Activated naive CD4-positive, alpha-beta T cell treated with anti-CD3 and anti-CD28 coated beads, Interleukin-2, amount 50 U/mL, for 16 hours (primary cell): ENCODE measurements around the gene COPA.
"Not testable (repeated sequence)": the region's sequence is repeated elsewhere in the genome, so short reads cannot be mapped to it uniquely, and the experiment has no call there.

Experiments
- DNase-seq: peaks from one replicate; pipeline ENCODE4 v3.0.0-alpha.2; 2020

Gene COPA

DNA sequence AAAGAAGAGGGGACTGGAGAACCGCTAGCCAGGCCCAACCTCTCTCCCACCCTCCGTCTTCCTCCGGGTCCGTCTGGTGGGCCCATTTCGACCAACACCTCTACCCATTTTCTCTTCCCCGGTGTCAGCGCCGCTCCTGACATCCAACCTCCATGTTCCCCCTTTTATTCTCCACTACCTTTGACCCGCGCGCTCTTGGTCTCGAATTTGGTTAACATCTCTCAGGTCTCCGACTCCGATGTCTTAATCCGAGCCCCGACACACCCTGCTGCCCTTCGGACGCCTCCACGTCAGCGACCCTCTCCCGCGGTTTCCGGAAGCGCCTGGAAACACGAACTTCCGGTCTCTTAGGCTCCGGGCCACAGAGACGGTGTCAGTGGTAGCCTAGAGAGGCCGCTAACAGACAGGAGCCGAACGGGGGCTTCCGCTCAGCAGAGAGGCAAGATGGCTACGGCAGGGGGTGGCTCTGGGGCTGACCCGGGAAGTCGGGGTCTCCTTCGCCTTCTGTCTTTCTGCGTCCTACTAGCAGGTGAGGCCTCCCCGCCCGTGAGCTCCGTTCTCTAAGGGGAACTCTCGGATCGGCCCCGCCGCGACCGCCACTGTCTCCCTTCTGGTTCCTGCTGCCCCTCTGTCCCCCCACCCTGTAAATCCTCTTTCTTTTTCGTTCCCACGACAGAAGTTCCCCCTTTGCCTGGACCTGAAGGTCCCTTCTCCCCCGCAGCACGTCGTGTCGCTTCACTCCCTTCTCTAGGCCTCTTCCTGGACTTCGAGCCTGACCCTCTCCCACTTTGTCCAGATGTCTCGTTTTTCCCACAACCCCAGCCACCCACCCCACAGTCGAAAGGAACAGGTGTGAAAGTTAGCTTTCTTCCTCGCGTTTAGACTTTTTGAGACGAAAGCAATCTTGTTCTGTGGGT is at the start of gene COPA, which contains the start of gene NCSTN:
TSS of gene COPA (minus strand) at position 298 of the 917 bp plus-strand sequence. CDS start at position 218, 80 bp downstream.
TSS of gene NCSTN (plus strand) at position 431 of the 917 bp plus-strand sequence. CDS start at position 445, 14 bp downstream.
- DNase-seq = peak; percentile 88

DNA sequence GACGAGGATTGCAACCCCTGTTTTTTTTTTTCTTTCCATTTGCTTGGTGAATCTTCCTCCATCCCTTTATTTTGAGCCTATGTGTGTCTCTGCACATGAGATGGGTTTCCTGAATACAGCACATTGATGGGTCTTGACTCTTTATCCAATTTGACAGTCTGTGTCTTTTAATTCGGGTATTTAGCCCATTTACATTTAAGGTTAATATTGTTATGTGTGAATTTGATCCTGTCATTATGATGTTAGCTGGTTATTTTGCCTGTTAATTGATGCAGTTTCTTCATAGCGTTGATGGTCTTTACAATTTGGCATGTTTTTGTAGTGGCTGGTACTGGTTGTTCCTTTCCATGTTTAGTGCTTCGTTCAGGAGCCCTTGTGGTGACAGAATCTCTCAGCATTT is 45.4 kb upstream of the COPA start:
- not testable (repeated sequence) for DNase-seq

DNA sequence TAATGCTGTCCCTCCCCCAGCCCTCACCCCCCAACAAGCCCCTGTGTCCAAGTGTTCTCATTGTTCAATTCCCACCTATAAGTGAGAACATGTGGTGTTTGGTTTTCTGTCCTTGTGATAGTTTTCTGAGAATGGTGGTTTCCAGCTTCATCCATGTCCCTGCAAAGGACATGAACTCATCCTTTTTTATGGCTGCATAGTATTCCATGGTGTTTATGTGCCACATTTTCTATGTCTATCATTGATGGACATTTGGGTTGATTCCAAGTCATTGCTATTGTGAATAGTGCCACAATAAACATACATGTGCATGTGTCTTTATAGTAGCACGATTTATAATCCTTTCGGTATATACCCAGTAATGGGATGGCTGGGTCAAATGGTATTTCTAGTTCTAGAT is 41.8 kb upstream of the COPA start:
- DNase-seq = not testable (repeated sequence)

DNA sequence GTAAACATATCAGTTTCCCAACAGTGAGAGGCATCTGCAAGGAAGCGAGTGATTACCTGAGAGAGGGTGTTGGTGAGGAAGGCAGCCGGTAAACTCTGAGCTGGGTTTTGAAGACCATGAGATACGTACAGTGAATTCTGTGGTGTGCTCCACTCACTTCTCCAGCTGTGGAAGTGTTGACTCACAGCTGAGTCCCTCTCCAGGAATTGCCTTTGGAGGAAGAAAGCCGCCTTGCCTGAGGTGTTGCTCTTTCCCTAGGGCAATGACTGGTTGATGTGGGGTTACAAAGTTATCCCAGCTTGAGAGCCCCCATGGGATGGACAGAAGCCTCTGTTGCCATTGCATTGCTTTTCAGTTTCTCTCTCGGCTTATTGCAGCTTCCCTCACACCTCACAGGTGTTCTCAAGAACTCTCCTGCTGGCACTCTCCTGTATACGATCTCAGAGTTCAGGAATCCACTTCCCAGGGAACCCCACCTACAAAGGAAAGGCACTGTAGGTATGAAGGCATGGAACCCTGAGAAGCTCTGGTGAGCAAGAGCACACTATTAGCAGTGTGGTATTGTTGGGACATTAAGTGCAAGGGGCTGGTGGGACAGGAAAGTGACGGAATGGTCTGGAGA is 34.6 kb upstream of the COPA start:
- no peak for DNase-seq

DNA sequence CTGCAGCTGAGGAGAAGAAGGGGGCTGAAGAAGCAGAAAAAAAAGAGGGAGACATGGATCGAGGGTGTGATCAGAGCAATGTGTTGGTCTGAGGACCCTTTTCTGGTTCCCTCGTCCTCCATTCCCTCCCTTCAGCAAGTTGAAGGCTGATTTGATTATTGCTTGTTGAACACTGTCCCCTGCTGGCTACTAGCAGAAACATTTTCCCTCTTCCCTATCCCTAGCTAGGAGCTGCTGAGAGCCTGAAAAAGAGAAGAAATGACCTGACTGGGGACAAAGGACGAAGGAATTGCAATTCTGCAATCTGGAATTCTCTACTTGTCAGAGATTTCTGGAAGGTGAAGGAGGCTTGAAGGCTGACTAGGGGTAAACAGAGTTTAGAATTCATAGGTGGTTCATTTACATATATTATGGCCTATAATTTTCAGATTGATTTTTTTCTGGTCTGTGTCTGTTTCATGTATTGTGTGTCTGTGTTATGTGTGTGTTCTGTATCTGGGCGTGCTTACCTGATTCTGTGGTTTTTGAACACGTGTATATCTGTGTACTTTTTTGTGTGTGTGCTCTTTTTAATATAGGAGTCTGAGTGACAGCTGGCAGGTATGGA is 33.6 kb upstream of the COPA start:
- no peak for DNase-seq

DNA sequence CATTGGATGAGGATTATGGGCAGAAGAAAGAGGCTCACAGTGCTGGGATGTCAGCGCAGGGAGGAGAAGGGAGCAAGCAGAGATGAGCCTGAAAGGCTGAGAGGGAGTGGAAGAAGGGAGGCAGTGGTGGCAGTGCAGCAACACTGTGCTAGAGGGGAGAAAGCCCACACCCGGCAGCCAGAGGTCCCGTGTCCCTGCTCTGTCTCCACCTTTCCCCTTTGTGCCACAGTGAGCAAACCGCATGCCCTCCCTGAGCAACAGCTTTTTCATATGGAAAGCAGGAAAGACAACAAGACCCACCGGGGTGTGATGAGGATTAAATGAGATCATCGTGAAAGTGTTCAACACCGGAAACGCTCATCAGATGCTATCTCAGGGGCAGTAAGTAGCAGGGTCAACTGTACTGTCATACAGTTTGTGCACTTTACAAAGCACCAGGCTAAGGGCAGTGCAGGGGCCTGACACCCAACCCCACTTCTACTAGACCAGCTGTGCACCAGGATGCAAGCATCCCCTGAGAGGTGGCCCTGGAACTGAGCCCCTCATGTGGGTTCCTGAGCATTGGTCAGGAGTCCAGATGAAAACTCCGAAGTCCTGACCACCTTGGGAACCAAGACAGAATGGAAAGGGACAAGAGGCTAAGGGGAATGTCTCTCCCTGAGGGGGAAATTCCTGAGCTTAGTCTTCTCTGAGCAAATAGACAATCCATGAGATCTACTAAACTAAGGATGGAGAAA is 32.9 kb upstream of the COPA start:
- no peak for DNase-seq

DNA sequence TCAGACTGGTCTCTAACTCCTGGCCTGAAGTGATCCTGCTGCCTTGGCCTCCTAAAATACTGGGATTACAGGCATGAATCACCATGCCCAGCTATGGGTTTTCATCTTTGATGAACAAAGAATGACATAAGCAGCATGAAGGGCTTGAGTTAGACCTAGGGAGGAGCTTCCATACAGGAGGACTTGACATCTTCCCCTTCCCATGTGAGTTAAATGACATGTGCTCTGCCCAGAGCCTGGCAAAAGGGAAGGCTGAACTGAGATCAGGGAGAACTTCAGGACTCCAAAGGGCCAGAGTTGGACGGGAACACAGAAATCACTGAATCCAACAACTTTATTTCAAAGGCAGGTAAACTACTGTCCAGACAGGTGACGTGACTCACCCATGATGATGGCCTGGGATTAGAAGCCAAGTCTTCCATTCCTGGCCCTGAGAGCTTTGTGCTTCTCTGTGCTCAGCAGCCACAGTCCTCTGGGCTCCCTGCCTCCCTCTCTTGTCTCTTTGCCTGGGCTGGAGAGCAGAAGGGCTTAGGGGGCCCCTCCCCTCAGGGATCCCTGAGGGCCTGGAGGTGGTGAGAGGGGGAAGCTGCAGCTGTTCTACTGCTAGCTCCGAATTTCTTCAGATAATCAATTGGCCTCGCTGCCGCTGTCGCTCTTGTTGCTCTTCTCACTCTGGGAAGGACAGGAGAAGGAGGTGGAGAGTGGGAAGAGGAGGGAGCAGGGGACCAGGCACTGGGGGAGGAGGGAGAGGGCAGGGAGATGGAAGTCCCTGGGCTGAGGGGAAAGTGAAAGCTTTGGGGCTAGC is 31.5 kb upstream of the COPA start:
- no peak for DNase-seq

DNA sequence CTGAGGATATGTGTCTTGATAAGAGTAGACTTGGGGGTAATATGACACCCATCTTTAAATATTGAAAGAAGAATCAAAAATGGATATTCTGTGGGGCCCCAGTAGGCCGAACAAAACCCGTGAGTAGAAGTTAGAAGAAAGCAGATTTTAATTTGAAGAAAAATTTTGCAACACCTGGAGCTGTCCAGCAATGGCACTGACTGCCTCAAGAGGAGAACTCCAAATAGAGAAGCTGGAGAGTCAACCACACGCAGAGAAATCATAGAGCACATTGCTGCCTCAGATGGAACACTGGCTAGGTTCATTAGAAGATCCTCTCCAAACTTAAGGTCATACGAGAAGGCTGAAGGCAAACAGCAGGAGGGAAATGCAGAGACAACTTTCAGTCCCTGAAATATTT is 30.6 kb upstream of the COPA start:
- DNase-seq = no peak

DNA sequence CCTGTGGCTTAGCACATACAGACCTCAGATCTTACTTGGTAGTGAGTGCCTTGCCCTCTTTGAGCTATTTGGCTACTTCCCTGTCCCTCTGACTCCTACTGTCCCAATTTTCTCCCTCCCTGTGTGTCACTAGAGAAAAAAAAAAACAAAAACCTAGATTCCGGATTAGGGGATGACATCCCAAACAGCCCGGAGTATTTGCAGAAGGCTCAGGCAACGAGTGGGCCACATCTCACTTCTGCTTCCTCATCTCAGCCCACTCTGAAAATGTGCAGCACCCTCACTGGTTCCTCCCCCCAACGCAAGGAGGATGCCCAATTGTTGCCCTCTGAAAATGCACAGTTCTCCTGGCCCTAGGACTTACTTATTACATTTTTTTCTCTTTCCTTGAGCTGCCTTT is 28.7 kb upstream of the COPA start:
- no peak for DNase-seq

DNA sequence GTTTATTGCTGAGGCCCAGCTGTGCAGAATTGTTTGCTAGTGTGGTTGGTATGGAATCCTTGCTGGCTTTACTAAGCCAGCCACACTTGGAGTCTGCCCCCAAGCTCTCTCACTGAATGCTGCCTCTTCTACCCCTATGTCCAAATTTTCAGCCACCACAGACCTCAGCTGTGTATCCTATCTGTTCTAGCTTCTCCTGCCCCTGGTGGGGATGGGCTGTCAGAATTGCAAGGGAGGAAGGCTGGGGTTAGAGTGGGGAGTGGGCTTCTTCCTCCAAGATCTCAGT is 28.2 kb upstream of the COPA start:
- DNase-seq = no peak

DNA sequence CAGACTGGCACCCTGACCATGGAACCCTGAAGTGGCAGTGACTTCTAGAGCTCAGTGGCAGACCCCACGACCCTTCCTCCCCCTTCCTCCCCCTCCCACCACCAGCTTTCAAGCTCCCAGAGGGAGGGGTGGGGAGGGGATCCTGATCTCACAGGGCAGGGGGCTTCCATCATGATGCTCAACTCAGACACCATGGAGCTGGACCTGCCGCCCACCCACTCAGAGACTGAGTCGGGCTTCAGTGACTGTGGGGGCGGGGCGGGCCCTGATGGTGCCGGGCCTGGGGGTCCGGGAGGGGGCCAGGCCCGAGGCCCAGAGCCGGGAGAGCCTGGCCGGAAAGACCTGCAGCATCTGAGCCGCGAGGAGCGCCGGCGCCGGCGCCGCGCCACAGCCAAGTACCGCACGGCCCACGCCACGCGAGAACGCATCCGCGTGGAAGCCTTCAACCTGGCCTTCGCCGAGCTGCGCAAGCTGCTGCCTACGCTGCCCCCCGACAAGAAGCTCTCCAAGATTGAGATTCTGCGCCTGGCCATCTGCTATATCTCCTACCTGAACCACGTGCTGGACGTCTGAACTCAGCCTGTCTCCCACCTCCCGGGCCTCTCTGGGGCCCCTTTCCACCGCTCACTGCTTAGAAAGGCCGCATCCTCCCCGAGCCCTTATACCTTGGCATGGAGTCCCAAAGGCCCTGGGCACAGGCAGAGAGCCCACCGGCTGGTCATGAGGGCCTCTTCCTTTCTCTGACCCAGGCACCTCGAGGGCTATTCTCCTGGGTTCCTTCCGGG is 27.7 kb upstream of the COPA start:
- no peak for DNase-seq

DNA sequence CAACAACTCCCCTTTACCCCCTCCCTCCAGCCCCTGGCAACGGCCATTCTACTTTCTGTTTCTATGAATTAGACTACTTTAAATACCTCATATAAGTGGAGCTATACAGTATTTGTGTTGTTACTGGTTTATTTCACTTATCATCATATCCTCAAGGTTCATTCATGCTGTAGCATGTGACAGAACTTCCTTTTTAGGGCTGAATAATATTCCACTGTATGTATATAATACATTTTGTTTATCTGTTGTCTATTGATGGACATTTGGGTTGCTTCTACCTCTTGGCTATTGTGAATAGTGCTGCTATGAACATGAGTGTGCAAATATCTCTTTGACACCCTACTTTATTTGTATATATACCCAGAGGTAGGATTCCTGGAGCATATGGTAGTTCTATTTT is 26.0 kb upstream of the COPA start:
- no peak for DNase-seq

DNA sequence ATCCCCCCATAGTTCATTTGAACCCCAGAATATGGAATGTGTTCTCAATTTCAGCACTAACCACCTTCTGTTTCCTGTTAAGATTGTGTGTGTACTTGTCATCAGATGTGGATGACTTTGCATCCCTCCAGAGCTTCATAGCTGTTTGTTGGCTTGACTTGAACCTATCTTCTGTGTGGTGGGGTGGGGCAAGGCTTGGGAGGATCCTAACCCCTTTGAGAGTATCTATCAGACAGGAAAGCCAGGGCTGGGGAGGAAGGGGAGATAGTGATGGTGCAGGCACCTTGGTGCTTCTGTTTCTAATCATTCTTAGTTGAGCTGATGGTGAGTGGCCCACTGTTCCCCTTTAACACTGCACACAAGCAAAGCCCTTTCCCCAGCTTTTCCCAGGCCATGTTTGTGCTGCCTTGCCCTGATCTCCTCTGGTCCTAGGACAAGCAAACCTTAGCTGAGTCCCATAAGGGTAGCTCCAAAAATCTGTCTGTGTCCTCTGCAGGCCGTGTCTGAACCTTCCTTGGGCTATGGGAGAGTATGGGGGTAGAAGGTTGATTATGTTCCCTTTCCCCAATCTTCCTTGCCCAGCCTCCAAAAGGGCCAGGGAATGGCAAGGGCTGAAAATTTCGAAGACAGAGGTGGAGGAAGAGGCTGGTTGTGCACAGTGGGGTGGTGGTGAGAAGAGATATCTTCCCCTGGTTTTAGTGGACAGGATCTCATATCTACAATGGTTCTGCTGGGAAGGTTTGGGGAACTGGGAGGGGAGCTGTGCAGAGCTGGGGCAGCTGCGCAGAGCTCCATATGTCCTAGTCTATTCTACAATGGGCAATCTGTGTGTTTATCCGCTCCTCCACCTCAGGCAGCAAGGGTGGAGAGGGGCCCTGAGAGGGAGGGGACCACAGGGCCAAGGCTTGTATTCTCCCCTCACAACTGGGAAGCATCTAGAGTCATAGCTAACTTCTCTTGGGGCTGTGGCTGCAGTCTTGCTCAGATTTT is 25.2 kb upstream of the COPA start:
- no peak for DNase-seq

DNA sequence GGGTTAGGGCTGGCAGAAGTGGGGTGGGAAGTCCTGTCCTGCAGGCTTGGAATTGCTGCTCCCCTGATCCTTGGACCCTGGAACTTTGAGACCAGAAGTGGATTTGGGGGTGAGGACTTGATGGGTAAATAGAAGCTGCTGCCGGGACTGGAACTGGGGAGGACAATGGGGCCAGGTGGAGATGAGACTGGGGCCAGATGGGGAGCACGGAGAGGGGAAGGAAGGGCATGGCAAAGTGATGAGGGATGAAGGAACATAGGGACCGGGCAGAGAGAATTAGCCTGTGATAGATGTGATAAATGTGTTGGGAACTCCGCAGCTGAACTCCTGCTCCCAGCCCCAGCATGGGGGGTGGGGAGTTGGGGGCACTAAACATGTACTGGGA is 24.5 kb upstream of the COPA start:
- no peak for DNase-seq

DNA sequence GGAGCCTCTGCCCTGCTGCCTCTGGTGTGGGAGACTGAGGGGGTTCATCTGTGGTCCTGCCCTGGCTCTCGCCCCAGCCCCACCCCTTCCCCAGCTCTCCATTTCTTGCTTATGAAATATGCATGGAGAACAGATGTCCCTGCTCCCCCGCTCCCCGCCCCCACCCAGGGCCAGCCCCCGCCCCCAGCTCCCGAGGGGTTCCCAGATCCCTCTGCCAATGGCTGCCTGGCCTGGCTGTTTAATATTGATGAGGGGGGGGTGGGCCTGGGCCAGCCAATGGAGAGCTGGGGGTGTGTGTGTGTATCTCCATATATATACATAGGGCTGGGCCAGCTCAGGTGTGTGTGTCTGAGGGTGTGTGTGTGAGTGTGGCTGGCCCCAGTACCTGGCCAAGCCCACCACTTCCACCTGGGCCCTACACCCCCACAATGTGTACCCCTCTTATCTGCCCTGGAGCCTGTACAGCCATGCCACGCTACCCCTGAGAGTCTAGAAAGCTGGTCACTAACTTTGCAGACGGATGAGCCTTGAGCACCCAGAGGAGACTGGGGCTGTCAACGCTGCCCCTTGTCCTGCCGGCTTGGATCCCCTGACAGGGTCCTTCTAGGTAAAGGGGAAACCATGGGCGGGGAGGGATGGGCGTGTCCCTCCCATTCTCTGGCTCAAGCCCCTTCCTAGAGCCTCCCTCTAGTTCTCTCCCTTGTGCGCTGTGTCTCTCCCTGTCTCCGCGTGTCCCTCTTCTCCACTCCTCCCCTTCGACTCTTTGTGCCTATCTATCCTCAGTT is 23.9 kb upstream of the COPA start, which contains the start of gene NHLH1:
TSS of gene NHLH1 (plus strand) at position 341 of the 785 bp plus-strand sequence. CDS start 3,661 bp downstream, outside the sequence.
- no peak for DNase-seq

DNA sequence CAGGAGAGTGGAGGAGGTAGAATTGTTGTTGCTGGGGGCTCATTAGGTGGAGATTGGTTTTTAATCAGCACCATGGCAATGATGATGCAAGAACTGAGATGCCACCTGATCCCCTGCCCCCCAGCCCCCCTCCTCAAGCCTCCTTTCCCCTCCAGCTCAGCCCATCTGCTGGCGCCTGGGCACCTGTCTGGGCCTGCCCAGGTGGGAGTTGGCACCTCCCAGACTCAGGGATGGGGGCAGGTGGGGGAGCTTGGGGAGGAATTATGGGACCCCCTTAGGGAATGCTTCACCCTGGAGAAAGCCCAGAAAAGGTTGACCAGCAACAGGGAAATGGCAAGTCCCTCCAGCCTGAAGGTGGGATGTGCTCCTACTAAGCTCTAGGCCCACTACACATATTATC is 22.3 kb upstream of the COPA start:
- no peak for DNase-seq

DNA sequence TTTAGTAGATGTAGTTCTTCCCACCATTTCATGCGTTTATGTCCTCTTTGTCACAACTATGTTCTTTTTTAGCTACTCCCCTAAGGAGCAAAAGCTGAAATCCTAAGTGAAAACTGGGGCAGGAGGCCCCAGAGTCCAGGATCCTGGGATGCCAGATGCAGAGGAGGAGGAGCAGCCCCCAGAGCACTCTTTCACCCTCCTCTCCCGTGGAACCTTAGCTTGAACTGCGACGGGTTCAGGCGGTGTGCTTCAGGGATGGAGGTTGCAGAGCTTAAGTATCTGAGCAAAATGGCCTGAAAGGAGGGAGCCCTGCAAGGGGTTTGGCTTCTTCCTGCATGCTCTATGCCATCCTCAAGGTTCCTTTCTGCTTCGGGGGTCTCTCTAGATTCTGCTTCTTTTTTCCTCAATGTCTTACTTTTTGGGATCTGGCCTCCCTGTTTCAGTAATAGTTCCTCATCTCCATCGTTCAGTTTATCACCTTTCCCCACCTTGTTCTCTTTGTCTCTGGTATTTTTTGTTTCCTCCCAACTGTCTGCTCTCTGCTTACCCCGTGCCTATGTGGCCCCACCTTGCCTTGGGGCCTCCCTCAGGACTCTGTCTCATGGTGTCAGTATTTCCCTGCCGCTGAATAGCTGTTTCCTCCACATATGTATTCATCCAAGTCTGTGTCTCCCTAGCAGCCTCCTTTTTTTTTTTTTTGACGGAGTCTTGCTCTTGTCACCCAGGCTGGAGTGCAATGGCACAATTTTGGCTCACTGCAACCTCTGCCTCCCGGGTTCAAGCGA is 21.1 kb upstream of the COPA start:
- DNase-seq = no peak

DNA sequence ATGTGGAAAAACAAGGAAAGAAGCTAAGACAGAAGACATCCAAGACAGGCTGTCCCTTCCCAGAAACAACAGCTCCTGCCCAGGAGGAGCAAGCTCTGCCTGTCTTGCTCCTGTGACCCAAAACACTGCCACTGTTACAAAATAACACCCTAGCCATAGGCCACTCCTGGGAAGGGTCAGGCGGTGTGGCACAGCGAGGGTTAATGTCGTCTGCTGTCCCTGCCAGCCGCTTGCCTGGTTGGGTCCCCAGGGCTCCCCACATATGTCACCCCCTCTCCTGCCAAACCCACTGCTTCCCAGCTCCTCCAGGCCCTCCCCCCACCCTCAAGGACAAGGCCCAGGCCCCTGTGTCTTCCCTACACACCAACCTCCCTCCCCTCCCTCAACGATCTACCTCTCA is 20.0 kb upstream of the COPA start:
- no peak for DNase-seq
